ENCODE data around the gene HEATR5B.

DNA sequence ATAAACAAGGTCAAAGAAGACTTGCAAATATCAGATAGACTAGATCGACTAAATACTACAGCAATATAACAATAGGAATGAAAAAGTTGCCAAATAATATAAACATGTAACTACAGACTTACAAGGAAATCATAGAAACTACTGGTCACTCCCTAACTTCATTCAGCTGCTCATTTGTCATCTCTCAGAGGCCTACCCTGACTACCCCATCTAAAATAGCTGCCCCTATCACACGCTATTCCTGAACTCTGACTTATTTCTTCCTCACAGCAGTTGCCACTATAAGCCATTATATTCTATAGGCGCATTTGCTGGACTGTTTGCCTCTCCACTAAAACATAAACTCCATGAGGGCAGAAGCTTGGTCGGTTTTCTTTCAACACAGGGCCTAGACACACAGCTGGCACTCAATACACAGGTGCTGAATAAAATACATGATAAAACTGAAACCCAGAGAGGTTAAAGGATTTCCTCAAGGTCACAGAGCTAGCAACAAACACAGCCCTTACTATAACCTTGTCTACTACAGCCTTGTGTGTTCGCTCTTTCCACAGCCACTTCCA is 119.6 kb downstream of the HEATR5B start:
- no peak for TF ChIP-seq EZH2 (IDR thresholded peaks at IDR 0.05; ENCODE audit: low read length, missing control alignments)
- TF ChIP-seq, protein P1, sequence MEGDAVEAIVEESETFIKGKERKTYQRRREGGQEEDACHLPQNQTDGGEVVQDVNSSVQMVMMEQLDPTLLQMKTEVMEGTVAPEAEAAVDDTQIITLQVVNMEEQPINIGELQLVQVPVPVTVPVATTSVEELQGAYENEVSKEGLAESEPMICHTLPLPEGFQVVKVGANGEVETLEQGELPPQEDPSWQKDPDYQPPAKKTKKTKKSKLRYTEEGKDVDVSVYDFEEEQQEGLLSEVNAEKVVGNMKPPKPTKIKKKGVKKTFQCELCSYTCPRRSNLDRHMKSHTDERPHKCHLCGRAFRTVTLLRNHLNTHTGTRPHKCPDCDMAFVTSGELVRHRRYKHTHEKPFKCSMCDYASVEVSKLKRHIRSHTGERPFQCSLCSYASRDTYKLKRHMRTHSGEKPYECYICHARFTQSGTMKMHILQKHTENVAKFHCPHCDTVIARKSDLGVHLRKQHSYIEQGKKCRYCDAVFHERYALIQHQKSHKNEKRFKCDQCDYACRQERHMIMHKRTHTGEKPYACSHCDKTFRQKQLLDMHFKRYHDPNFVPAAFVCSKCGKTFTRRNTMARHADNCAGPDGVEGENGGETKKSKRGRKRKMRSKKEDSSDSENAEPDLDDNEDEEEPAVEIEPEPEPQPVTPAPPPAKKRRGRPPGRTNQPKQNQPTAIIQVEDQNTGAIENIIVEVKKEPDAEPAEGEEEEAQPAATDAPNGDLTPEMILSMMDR (conservative IDR thresholded peaks at IDR 0.05 in 1 of 2, IDR thresholded peaks at IDR 0.05 in 1 of 2; ENCODE audit: low read depth in 1 of 2, low read length in 2 of 2) = no peak
